HG03159 (cell line): ENCODE measurements around the gene ASAP3.

Experiments used
- ATAC-seq: cut with Tn5 transposase; IDR thresholded peaks from one replicate; pipeline ENCODE4 v1.9.1; 2021; ENCODE audit warnings: mild to moderate bottlenecking, moderate library complexity; ENCODE audit not compliant: unreplicated experiment

Gene ASAP3

GRCh38 chr1:23450894-23451293 is 33.1 kb downstream of the ASAP3 start:
- no peak for ATAC-seq

- ATAC-seq: no peak
Measured at GRCh38 chr1:23449958-23450357, 34.0 kb downstream of the ASAP3 start.

DNA sequence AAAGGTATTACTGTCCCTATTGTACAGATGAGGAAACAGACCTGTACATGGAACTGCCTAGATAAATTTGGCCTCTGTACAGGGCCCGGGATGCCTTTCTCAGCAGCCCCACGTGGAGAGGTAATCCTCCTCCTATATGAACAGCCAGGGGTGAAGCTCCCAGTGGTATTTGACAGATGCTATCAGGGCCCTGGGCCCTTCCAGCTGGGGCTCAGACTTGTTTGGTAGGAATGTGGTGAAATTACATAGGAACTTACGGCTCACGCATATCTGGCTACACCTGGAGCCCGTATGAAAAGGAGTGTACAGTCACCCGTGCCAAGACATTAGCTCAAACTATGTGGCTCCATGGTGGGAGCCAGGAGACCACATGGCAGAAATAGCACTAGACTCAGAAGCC is 34.7 kb downstream of the ASAP3 start:
- no peak for ATAC-seq

GRCh38 chr1:23448846-23449245 is 35.1 kb downstream of the ASAP3 start:
- no peak for ATAC-seq

DNA sequence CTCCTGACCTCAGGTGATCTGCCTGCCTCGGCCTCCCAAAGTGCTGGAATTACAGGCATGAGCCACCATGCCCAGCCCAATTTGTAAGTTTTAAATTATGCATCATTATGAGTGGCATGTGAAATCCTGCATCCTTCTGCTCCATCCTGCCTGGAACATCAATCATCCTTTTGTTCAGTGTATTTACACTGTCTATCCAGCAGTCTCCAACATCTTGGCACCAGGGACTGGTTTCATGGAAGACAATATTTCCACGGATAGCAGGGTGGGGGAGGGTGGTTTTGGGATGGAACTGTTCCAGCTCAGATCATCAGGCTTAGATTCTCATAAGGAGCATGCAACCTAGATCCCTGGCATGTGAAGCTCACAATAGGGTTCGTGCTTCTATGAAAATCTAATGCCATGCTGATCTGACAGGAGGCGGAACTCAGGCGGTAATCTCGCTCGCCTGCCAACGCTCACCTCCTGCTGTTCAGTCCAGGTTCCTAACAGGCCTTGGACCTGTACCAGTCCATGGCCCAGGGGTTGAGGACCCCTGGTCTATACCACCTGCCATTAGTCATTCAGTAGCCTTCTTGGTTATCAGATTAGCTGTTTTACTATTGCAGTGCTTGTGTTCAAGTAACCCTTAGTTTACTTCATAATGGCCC is 37.2 kb downstream of the ASAP3 start:
- no peak for ATAC-seq

- ATAC-seq: no peak
Measured at GRCh38 chr1:23444596-23445390, 39.2 kb downstream of the ASAP3 start.

GRCh38 chr1:23444104-23444533 is 39.9 kb downstream of the ASAP3 start:
- no peak for ATAC-seq

GRCh38 chr1:23442751-23443150 is 41.2 kb downstream of the ASAP3 start:
- ATAC-seq: no peak

- no peak for ATAC-seq
Measured at GRCh38 chr1:23441446-23442148, 42.4 kb downstream of the ASAP3 start.

DNA sequence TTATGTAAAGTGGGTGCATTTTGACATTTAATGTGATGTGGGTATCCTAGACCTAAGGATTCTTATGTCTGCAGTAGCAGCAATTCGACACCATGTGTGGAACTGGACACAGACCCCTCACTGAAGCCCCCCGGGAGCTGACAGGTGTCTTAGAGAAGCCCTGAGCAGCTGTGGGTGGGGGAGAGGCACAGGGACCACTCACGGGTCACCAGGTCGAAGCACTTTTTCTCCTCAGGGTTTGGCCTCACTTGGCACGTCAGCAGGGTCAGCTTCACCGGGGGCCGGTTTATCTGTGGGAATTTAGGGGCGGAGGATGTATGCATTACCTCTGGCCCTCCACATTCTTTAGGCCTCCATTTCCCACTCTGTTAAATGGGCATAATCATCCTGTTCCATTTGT is 45.4 kb downstream of the ASAP3 start:
- no peak for ATAC-seq

GRCh38 chr1:23437355-23437664 is 46.7 kb downstream of the ASAP3 start:
- no peak for ATAC-seq

DNA sequence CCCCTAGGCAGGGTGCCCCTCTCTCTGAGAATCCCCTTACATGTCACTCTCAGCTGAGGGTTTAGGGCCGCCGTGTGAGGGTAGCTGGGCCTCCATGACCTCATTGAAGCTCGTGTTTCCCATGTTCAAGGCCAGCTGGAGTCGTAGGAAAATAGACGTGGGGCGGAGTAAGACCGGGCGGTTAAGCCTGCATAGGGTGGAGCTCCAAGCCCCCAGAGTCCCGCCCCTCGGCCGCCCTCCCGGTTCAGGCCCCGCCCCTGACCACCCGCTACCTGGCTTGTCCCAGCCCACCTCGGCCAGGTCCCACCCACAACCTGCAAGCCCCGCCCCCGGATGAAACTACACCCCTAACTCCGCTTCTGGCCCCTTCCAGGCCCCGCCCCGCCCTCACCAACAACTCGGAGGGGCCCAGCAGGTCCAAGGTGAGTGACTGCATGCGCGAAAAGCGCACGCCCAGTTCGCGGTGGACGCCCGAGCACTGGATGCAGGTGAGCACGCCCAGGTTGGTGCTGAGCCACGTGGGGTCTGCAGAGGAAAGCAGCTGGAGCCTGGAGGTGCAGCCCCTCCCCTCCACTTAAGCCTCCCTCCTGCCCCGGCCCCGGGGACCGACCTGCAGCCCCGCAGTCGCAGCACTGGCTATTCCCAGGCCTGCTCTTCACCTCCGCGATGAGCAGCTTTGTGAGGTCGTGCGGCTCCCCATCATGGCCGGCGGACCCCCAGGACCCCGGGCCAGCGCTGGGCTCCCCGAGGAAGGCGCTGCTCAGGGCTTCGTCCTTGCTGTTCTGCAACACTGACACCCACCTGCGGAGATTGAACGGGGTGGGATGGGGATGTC is 47.2 kb downstream of the ASAP3 start:
- no peak for ATAC-seq

DNA sequence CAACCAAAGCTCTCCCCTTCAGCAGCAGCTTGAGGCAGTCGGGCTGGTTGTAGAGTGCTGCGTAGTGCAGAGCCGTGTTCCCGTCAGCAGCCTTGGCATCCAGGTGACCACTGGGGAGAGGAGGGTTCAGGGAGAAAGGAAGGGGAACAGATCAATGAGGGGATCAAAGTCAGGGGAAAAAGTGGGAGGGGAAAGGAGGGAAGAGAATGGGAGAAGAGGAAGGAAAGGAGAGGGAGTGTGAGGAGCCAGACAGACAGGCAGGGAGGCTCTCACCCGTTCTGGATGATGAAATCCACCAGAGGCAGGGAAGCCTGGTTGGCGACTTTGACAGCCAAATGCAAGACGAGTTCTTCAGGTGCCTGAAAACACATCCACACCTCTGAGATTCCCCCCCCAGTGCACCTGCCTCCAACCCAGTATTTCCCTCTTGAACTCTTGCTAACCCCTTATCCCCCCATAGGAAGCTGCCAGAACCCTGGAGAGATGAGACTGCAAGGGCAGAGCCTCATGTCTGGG is 49.7 kb downstream of the ASAP3 start:
- no peak for ATAC-seq

DNA sequence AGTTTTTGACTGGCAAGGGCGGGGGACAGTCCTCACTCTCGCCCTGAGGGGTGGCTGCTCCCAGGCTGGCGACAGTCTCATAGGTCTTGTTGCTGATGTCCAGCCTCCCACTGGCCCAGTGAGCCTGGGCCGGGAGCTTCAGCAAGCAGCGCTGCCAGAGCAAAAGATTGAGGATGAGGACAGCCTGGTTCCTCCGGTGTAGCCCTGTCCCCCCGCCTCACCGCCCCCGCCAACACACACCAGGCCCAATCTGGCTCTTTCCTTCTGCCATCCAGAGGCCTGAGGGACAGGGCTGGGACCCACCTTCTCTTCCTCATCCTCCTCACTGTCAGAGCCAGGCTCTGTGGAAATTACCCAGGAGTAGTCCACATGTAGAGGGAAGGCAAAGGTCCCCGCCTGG is 50.9 kb downstream of the ASAP3 start:
- no peak for ATAC-seq

- no peak for ATAC-seq
Measured at GRCh38 chr1:23431431-23431830, 52.5 kb downstream of the ASAP3 start.

- no peak for ATAC-seq
Measured at GRCh38 chr1:23430803-23431202, 53.2 kb downstream of the ASAP3 start.

DNA sequence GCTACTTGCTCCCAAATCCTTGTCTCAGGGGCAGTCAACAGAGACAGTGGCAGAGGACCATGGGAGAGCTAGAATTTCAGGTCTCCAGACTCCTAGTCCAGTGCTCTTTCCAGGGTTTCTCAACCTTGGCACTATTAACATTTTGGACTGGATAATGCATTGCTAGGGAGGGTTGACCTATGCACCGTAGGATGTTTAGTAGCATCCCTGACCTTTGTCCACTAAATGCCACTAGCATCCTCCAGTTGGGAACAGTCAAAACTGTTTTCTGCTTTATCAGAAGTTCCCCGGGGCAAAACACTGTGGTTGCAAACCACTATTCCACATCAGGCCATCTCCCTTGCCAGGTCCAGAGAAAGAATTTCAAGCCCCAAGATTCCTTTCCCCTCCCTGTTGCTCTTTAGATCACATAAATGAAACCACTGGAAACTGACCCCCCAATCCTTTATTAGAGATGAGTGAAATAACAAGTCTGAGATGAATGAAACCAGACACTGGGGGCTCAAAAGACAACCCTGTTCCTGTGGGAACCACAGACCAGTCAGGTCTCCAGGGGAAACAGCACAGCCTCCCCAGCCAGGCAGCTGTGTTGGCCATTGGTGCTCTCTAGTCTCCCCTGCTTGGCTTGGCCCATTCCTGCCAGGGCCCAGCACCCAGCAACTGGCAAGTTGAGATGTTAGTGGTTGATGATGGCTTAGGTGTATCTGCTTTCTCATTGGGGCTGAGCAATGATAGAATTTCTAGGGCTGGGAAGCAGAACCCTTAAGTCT is 55.7 kb downstream of the ASAP3 start:
- ATAC-seq: no peak

- no peak for ATAC-seq
Measured at GRCh38 chr1:23427550-23427949, 56.4 kb downstream of the ASAP3 start.

GRCh38 chr1:23426828-23427227 is 57.2 kb downstream of the ASAP3 start:
- no peak for ATAC-seq

DNA sequence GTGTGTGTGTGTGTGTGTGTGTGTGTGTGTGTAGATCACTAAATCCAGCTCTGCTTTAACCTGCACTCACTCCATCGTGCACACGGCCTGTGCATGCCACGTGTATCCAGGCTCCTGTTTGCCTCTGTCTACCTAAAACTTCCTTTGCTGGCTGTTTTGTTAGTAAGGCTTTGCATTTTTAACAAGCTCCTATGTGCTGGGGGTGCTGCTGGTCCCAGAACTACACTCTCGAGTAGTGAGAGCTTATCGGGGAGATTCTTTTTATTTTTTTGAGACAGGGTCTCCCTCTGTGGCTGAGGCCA is 58.8 kb downstream of the ASAP3 start:
- no peak for ATAC-seq
